Suppressor macrophage treated with lipopolysaccharide for 1 hour (primary cell): Measurements from ENCODE around the gene FBXL14.
A peak's percentile ranks its signal among the peaks of the same experiment; 100 is the strongest.
"Not testable (repeated sequence)": the region's sequence is repeated elsewhere in the genome, so short reads cannot be mapped to it uniquely, and the experiment has no call there.

Source experiments
- DNase-seq, 3 donors: peaks; one replicate each; pipeline ENCODE4 v3.0.0-alpha.2; 2020 to 2022

Gene FBXL14

DNA sequence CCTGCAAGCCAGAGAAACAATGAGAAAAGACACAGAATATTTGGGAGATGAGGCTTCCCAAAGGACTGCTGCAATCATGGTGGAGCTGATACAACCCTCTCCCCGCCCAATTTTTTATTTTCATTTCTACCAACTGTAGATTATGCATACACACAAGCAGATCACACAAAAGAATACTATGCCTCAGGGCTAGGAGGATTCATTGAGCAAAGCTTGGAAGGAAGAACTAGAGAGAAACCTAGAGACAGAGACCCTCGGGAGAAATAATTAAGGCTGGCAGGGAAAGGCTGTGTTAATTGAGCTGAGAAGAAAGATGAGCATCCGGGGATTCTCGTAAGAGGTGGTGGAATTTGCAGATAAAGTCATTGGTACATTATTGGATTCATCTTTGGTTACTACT is 24.8 kb upstream of the FBXL14 start:
- no peak for DNase-seq

DNA sequence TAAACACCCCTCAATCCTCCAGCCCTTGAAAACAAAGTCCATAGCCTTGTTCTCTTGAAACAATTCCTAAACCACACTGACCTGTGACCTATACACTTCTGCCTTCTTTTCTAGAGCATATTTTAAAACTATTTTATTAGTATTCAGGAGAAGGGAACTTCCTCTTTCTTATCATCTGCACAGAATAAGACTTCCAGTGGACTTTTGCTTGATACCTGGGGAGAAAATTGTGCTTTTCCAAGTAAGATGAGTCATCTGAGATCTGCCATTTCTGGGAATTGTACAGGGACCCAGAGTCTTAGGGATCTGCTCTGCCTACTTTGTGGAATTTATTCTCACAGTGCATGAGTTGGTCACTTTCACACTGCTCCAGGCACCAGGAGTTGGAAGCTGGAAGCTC is 24.1 kb upstream of the FBXL14 start:
- DNase-seq = peak in 2 of 3 donors; percentile 22 to 33

DNA sequence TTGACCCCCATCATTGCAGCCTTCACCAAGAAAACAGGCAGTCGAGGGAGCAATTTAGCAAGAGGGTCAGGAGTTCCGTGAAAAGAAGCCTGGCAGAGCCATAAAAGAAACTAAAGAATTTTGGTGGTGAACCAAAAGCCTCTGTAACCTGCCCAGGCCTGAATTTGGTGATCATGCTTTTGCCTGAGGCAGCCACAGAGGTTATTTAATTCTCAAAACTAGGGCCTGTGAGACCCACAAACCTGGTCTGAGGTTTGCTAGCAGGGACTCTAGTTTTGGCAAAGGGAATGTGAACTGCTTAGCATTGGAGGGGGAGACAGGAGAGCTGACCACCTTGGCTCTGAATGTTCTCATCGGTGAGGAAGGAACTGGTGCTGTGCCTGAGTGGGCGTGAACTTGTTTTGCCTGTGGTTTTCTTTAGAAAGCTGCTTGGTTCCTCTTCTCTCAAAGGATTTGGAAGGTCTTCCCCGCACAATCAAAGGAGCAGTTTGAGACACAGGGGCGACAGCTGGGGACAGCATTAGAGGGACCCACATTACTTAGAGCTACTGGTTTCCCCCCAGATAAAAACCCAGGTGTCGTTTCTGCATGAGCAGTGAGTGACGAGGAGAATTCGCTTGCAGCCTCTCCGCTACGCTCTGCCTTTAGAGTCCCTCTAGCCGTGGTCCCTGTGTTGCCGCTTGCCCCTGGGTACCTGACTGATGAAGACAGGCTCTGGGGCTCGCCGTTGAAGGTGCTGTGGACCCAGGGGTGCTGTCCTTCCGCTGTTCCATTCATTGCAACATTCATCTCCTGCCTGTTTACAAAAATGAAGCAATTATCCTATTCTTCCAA is 22.1 kb upstream of the FBXL14 start:
- peak; percentile 74 to 81 (median 79) for DNase-seq

DNA sequence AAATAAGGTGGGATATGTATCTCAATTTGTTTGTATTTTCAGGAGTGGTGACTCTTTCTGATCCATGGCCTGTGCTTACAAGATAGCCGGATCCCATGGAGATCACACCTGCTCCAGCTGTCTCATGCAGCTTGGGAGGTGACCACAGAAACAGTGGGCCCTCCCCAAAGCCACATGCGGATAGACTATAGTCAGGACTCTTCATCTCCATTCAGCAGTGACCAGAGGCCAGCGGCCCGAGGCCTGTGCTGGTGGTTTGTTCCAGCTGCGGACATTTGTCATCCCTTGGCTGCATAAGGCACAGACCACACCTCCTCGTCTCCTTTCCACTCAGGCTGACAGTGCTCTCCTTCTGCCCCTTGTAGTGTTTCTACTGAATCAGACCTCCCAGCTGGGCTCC is 20.0 kb upstream of the FBXL14 start:
- no peak for DNase-seq

- no peak for DNase-seq
Observed at GRCh38 chr12:1613860-1614259, 19.5 kb upstream of the FBXL14 start.

GRCh38 chr12:1611803-1612572 is 17.6 kb upstream of the FBXL14 start:
- DNase-seq = no peak

- no peak for DNase-seq
Observed at GRCh38 chr12:1610072-1610643, 15.8 kb upstream of the FBXL14 start.

DNA sequence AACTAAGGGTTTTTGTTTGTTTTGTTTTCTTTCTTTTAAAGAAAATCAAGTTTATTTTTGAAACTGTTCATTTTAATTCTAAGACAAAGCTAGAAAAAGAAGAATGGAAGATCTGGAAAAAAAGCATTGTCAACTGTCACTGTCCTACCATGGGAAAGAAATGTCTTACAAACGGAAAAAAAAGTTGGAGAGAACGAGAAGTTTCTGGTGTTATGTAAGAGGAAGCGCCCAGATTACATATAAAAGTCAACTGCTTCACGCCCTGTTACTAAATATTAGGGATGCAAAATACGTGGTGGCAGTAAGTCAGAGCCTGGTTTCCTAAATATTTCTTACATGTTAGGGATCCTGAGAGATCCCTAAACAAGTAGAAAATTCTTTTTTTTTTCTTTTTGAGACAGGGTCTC is 14.3 kb upstream of the FBXL14 start:
- peak; percentile 64 to 83 (median 82) for DNase-seq

- peak; percentile 43 to 72 (median 66) for DNase-seq
Observed at GRCh38 chr12:1607940-1608712, 13.7 kb upstream of the FBXL14 start.

DNA sequence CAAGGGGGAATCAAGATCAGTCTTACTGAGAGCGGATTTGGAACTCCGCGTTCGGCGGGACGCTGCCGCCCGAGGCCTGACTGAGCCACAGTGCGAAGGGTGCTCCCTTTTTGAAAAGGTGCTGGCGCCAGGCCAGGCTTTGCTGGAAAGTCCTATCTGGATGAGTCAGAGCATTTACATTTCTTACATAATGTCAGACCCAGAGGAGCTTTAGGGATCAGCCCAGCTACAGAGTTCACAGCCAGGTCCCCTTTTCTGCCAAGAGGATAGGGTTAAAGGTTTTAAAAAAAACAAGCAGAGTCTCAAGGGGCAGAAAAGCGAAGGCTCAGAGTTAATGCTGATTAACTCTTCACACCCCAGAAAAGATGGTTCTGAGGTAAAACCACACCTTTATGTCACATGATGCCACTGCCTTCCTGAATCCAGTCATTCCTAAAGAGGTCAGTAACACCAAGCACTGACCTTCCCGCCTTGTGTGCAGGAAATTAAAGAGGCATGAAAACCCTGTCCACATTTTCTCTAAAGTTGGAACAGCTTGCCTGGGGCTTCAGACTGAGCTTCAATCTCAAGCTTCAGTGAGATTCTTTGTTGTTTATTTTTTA is 11.7 kb upstream of the FBXL14 start:
- DNase-seq = peak; percentile 97 to 98 (median 98)

GRCh38 chr12:1605129-1606020 is 11.0 kb upstream of the FBXL14 start:
- DNase-seq = peak; percentile 83 to 86 (median 84)

DNA sequence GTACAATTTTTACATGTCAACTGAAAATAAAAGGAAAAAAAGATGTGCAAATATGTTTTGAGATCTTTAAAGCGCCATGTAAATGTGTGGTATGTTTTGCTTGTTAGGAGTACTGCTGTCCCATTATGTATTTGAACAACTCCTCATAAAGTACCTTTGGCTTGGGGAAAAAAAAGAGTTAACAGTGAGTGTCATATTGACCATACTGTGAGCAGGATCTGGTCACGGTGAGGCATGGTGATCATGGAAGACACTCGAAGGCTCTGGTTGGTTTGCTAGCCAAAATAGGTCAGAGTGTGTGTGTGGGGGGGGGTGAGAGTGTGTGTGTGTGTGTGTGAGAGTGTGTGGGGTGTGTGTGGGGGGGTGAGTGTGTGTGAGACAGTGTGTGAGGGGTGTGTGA is 10.1 kb upstream of the FBXL14 start:
- DNase-seq = no peak

GRCh38 chr12:1603269-1603993 is 9.1 kb upstream of the FBXL14 start:
- peak in 2 of 3 donors; percentile 47 to 53 for DNase-seq

GRCh38 chr12:1602706-1603105 is 8.3 kb upstream of the FBXL14 start:
- not testable (repeated sequence) for DNase-seq

DNA sequence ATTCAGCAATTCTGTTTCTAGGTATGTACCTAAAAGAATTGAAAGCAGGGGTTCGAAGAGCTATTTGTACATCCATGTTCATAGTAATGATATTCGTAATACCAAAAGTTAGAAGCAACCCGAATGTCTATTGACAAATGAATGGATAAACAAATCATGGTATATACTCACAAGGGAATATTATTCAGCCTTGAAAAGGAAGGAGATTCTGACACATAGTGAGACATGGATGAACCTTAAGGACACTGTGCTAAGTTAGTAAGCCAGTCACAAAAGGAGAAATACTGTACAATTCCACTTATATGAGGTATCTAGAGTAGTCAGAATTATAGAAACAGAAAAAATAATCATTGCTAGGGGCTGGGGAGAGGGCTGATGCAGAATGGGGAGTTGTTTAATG is 4.4 kb upstream of the FBXL14 start:
- no peak for DNase-seq

DNA sequence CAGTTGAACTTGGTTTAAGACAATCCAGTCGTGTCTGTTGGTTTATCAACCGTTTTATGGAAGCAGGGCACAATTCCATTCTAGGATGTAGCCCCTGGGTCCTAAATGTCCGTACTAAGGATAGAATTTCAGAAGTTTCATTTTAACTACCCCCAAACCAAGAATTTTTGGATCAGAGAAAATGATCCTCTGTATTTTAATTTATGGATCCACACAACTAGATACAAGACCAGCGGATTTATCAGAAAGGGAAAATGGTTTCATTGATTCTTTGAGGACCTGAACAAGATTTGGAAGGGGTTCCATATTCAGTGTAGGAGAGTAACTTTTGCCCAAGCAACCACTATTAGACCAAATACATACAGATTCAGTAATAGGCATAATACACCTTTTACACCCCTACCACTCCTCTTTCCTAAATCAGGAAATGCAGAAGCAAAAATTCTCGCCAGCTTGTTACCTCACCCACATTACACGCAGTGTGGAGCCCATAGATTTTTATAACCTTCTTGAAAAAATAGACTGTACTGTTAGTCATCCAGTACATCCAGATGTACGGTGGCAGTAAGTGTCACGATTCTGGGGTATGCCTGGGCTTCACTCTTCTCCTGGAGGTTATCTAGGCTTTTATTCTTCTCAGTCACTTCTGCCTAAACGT is 1.4 kb upstream of the FBXL14 start:
- DNase-seq = peak in 1 of 3 donors; percentile 26

GRCh38 chr12:1595026-1595561 is 713 bp upstream of the FBXL14 start:
- DNase-seq = peak in 2 of 3 donors; percentile 21 to 34

DNA sequence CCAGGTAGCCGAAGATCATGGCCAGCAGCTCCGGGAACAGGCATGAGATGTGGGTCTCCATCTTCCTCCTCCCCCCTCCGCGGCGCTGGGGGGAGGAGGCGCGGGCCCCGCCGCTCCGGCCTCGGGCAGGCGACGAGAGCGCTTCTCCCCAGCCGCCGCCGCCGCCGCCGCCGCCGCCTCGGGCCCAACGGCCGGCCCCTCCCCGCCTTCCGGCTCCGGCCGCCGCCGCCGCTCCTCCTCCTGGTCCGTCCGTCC is 448 bp downstream of the FBXL14 start:
- no peak for DNase-seq

DNA sequence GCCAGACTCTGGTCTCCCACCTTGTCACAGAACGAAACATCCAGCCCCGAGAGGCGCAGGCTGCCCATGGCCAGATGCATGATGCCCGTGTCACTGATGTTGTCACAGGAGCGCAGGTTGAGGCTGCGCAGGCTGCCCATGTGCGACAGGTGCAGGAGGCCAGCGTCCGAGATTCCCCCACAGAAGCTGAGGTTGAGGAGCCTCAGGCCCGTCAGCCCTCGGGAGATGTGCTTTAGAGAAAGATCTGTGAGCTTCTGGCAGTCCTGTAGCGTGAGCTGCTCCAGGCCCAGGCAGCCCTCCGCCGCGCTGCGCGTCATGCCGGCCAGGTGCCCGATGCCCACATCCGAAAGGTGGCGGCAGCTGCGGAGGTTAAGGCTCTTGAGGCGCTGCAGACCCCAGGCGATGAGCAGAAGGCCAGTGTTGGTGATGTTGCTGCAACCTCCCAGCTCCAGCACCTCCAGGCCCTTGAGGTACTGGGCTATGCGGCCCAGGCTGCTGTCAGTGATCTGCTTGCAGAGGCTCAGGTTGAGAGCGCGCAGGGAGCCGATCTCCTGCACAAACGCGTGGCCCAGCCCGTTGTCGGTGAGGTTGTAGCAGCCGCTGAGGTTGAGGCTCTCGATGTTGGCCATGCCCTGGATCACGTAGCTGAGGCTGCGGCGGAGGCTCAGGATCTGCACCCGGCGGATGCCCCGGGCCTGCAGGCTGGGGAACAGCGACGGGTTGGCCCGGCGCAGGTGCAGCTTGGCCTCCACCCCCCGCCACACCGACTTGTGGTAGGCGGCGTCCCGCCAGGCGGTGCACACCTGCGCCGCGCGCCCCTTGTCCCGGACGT is 991 bp downstream of the FBXL14 start:
- peak in 1 of 3 donors; percentile 24 for DNase-seq
